Gastrocnemius medialis (tissue), 4 donors: Measurements from ENCODE around the gene TPSAB1.

Experiments used
- CTCF ChIP-seq, 5 experiments: fragments of 450-650 bp in 3 of 5; fragments of 200-600 bp in 2 of 5; sonication (generic) in 2 of 5; IDR thresholded peaks in 4 of 5; conservative IDR thresholded peaks in 1 of 5; 1 replicate in 4 of 5; 2 replicates in 1 of 5; pipeline ENCODE4 v1.5.1; 2016 to 2019; ENCODE audit warnings: antibody characterized with exemption in 5 of 5, mild to moderate bottlenecking in 3 of 5, moderate library complexity in 3 of 5
- POLR2A ChIP-seq, 2 donors: fragments of 450-650 bp; IDR thresholded peaks; one replicate each; pipeline ENCODE4 v1.6.1; 2017; ENCODE audit warnings: antibody characterized with exemption in 2 of 2, mild to moderate bottlenecking in 2 of 2, moderate library complexity in 2 of 2

GRCh38 chr16:1208239-1208830 is 32.2 kb upstream of the TPSAB1 start:
- TF ChIP-seq POLR2A (IDR thresholded peaks at IDR 0.05) (no peak), CTCF (IDR thresholded peaks at IDR 0.05 in 4 of 5, conservative IDR thresholded peaks at IDR 0.05 in 1 of 5) (no peak)
